ENCODE measurements around the gene PANK1.

DNA sequence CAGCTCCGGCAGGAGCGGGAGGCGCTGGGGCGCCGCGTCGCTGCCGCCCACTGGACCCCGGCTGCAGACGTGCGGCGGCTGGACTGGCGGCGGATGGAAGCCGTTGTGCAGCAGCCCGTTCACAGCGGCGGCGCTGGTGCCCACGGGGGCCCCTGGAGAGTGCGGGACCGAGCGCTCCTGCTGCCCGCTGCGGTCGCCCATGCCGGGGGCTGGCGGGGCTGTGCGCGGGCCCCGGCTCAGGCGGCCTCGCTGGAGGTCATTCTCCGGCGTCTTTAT, 413 bp downstream of the PANK1 start:
- TF ChIP-seq POLR2A (IDR thresholded peaks at IDR 0.05), result no peak
- TF ChIP-seq, protein P1, sequence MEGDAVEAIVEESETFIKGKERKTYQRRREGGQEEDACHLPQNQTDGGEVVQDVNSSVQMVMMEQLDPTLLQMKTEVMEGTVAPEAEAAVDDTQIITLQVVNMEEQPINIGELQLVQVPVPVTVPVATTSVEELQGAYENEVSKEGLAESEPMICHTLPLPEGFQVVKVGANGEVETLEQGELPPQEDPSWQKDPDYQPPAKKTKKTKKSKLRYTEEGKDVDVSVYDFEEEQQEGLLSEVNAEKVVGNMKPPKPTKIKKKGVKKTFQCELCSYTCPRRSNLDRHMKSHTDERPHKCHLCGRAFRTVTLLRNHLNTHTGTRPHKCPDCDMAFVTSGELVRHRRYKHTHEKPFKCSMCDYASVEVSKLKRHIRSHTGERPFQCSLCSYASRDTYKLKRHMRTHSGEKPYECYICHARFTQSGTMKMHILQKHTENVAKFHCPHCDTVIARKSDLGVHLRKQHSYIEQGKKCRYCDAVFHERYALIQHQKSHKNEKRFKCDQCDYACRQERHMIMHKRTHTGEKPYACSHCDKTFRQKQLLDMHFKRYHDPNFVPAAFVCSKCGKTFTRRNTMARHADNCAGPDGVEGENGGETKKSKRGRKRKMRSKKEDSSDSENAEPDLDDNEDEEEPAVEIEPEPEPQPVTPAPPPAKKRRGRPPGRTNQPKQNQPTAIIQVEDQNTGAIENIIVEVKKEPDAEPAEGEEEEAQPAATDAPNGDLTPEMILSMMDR (IDR thresholded peaks at IDR 0.05 in 4 of 5, conservative IDR thresholded peaks at IDR 0.05 in 1 of 5), result no peak

Data from gastrocnemius medialis (tissue), 4 donors.